H9 (cell line): ENCODE measurements around the gene ATP1A4. TPM values are rescaled to one million over a fixed set of nuclear protein-coding genes. Genes with fewer than 3 reads are reported as not detected.

Experiments used
- DNase-seq: peaks from one replicate; pipeline ENCODE4 v3.0.0-alpha.2; 2017
- H2AFZ ChIP-seq: one replicate; pipeline ENCODE4 v1.6.1; 2013; ENCODE audit warnings: mild to moderate bottlenecking, low read length, control low read depth, moderate library complexity
- H2AK5ac ChIP-seq: 2 replicates; pipeline ENCODE4 v1.6.1; 2013; ENCODE audit warnings: low read length, control low read depth, mixed read lengths; ENCODE audit not compliant: insufficient read length
- H2BK120ac ChIP-seq: one replicate; pipeline ENCODE4 v1.6.1; 2013; ENCODE audit warnings: low read depth, mild to moderate bottlenecking, low read length, control low read depth, inconsistent platforms; ENCODE audit not compliant: poor library complexity, severe bottlenecking
- H2BK12ac ChIP-seq: 2 replicates; pipeline ENCODE4 v1.6.1; 2013; ENCODE audit warnings: low read length, control low read depth, mixed read lengths, low read depth; ENCODE audit not compliant: insufficient read length
- H2BK15ac ChIP-seq: 2 replicates; pipeline ENCODE4 v1.6.1; 2013; ENCODE audit warnings: low read depth, low read length, control low read depth
- H2BK20ac ChIP-seq: one replicate; pipeline ENCODE4 v1.6.1; 2013; ENCODE audit warnings: low read depth, mild to moderate bottlenecking, low read length, control low read depth, inconsistent platforms; ENCODE audit not compliant: poor library complexity, severe bottlenecking
- H2BK5ac ChIP-seq: 2 replicates; pipeline ENCODE4 v1.6.1; 2013; ENCODE audit warnings: low read length, control low read depth, mixed read lengths; ENCODE audit not compliant: insufficient read length
- H3K14ac ChIP-seq: 2 replicates; pipeline ENCODE4 v1.6.1; 2013; ENCODE audit warnings: low read length, control low read depth; ENCODE audit not compliant: insufficient read depth
- H3K18ac ChIP-seq: 2 replicates; pipeline ENCODE4 v1.6.1; 2013; ENCODE audit warnings: low read depth, mild to moderate bottlenecking, mixed read lengths, low read length, control low read depth; ENCODE audit not compliant: insufficient read length
- H3K23ac ChIP-seq: 2 replicates; pipeline ENCODE4 v1.6.1; 2013; ENCODE audit warnings: low read length, control low read depth, mixed read lengths, low read depth; ENCODE audit not compliant: insufficient read length
- H3K23me2 ChIP-seq: 2 replicates; pipeline ENCODE4 v1.6.1; 2013; ENCODE audit warnings: low read depth, mild to moderate bottlenecking, mixed read lengths, low read length, control low read depth; ENCODE audit not compliant: insufficient read length, poor library complexity, severe bottlenecking
- H3K27ac ChIP-seq: 2 replicates; pipeline ENCODE4 v1.5.1; 2013; ENCODE audit warnings: low read length, control low read depth, mixed read lengths, low read depth; ENCODE audit not compliant: insufficient read length
- H3K27me3 ChIP-seq: 2 replicates; pipeline ENCODE4 v1.6.1; 2013; ENCODE audit warnings: low read length, control low read depth, inconsistent platforms; ENCODE audit not compliant: insufficient read depth
- H3K4ac ChIP-seq: 2 replicates; pipeline ENCODE4 v1.6.1; 2013; ENCODE audit warnings: low read depth, mild to moderate bottlenecking, control low read depth, inconsistent platforms, low read length, moderate library complexity
- H3K4me1 ChIP-seq: 2 replicates; pipeline ENCODE4 v1.6.1; 2013; ENCODE audit warnings: low read length, control low read depth, inconsistent platforms; ENCODE audit not compliant: insufficient read depth
- H3K4me2 ChIP-seq: 2 replicates; pipeline ENCODE4 v1.6.1; 2013; ENCODE audit warnings: low read length, control low read depth, mixed read lengths; ENCODE audit not compliant: insufficient read length, insufficient read depth
- H3K56ac ChIP-seq: 2 replicates; pipeline ENCODE4 v1.6.1; 2013; ENCODE audit warnings: low read depth, mild to moderate bottlenecking, mixed read lengths, low read length, control low read depth; ENCODE audit not compliant: insufficient read length
- H3K79me1 ChIP-seq: 2 replicates; pipeline ENCODE4 v1.6.1; 2013; ENCODE audit warnings: low read depth, mild to moderate bottlenecking, moderate library complexity, low read length, control low read depth, inconsistent platforms; ENCODE audit not compliant: insufficient read depth, poor library complexity, severe bottlenecking
- H3K79me2 ChIP-seq: 2 replicates; pipeline ENCODE4 v1.6.1; 2013; ENCODE audit warnings: low read length, control low read depth, inconsistent platforms; ENCODE audit not compliant: insufficient read depth
- H3K9ac ChIP-seq: 2 replicates; pipeline ENCODE4 v1.6.1; 2013; ENCODE audit warnings: low read length, control low read depth, mixed read lengths; ENCODE audit not compliant: insufficient read length; ENCODE audit errors: extremely low read depth
- H3K9me3 ChIP-seq: one replicate; pipeline ENCODE4 v1.6.1; 2013; ENCODE audit warnings: low read depth, low read length, inconsistent platforms; ENCODE audit not compliant: control insufficient read depth
- H3T11ph ChIP-seq: one replicate; pipeline ENCODE4 v1.6.1; 2013; ENCODE audit warnings: mild to moderate bottlenecking, low read length, control low read depth, inconsistent platforms
- H4K20me1 ChIP-seq: one replicate; pipeline ENCODE4 v1.6.1; 2013; ENCODE audit not compliant: control insufficient read depth, insufficient read length, insufficient read depth
- H4K5ac ChIP-seq: 2 replicates; pipeline ENCODE4 v1.6.1; 2013; ENCODE audit warnings: low read depth, mild to moderate bottlenecking, mixed read lengths, low read length, control low read depth; ENCODE audit not compliant: insufficient read length
- H4K8ac ChIP-seq: replicated peaks from 2 replicates; pipeline ENCODE4 v1.6.1; 2013; ENCODE audit warnings: low read length, control low read depth, mixed read lengths, low read depth; ENCODE audit not compliant: insufficient read length
- H4K91ac ChIP-seq: 2 replicates; pipeline ENCODE4 v1.6.1; 2013; ENCODE audit warnings: low read depth, mild to moderate bottlenecking, moderate library complexity, mixed read lengths, low read length, control low read depth; ENCODE audit not compliant: insufficient read length
- H3K27ac Mint-ChIP-seq, 3 experiments: 2 replicates in 2 of 3; 3 replicates in 1 of 3; pipeline ENCODE4 v1.8.0; 2020 to 2021; ENCODE audit warnings: mixed read lengths in 3 of 3, mild to moderate bottlenecking in 1 of 3, moderate library complexity in 1 of 3
- H3K27me3 Mint-ChIP-seq: 2 replicates; pipeline ENCODE4 v1.8.0; 2021; ENCODE audit warnings: low read depth, mild to moderate bottlenecking, moderate library complexity, mixed read lengths
- H3K36me3 Mint-ChIP-seq, 3 experiments: 2 replicates in 2 of 3; 3 replicates in 1 of 3; pipeline ENCODE4 v1.8.0; 2020 to 2021; ENCODE audit warnings: low read depth in 3 of 3, mixed read lengths in 3 of 3; ENCODE audit not compliant: insufficient read depth in 1 of 3
- H3K4me1 Mint-ChIP-seq, 2 experiments: 2 replicates each; pipeline ENCODE4 v1.8.0; 2020; ENCODE audit warnings: mixed read lengths in 2 of 2
- H3K4me3 Mint-ChIP-seq, 2 experiments: 2 replicates in 1 of 2; 3 replicates in 1 of 2; pipeline ENCODE4 v1.8.0; 2020 to 2021; ENCODE audit warnings: mild to moderate bottlenecking in 2 of 2, mixed read lengths in 2 of 2, moderate library complexity in 1 of 2
- H3K9me3 Mint-ChIP-seq, 2 experiments: 2 replicates in 1 of 2; 3 replicates in 1 of 2; pipeline ENCODE4 v1.8.0; 2020; ENCODE audit warnings: mild to moderate bottlenecking in 2 of 2, mixed read lengths in 2 of 2, moderate library complexity in 1 of 2
- CTCF ChIP-seq: fragments of 200-600 bp; sonication (generic); conservative IDR thresholded peaks from 3 replicates; pipeline ENCODE4 v1.8.0; 2021; ENCODE audit warnings: antibody characterized with exemption, mild to moderate bottlenecking
- WGBS: extraction: QIAGEN DNeasy Blood & Tissue Kit; methylation state at CpG from one replicate; pipeline ENCODE4 v1.1.7; 2013; ENCODE audit warnings: missing lambda C conversion rate, low lambda C conversion rate, mixed read lengths; ENCODE audit not compliant: insufficient read length; ENCODE audit errors: extremely low coverage; 5-methylcytosine and 5-hydroxymethylcytosine counted together
- total RNA-seq: library from RNA; stranded (reverse); gene quantifications from 2 replicates; pipeline ENCODE4 v1.2.1, GENCODE V29; 2021

Gene ATP1A4
- total RNA-seq, 1 experiment from 2014 or later: 0.20 TPM

DNA sequence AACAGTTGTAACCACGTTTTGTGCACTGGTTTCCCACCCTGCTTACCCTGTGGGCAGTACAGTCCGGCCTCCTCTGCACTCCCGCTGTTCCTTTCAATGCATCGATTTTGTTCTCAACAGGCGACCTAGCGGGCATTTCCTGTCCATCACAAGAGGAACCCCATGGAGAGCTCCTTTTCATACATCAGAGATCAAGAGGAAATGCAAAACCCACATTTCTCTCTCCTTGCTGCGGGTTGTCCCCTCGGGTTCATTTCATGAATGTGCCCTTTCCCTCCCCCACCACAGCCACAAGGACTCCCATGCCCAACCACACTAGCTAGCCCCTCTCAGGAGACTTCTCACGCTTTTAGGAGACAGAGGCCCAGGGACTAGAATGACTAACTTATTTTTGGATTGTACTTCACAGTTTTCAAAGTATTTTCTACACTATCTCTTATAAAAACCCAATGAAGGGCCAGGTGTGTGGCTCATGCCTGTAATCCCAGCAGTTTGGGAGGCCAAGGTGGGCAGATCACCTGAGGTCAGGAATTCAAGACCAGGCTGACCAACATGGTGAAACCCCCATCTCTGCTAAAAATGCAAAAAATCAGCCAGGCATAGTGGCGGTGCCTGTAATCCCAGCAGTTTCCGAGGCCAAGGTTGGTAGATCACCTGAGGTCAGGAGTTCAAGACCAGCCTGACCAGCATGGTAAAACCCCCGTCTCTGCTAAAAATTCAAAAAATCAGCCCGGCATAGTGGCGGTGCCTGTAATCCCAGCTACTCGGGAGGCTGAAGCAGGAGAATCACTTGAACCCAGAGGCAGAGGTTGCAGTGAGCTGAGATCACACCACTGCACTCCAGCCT lies 18.4 kb downstream of the ATP1A4 start:
- Histone ChIP-seq H3K4me1 (peaks cover 26% of the 10 kb centered on the region), H3K27ac (peak overlapping the region; percentile 80), H3K4ac (no peak overlapping the region), H2BK15ac (no peak overlapping the region), H3K23me2 (no peaks in the 10 kb centered on the region), H3K4me2 (peak overlapping the region; percentile 57), H2BK20ac (no peak overlapping the region), H3K79me2 (no peaks in the 10 kb centered on the region), H3K18ac (peak overlapping the region; percentile 65), H2AK5ac (no peak overlapping the region), H4K5ac (no peak overlapping the region), H3K9ac (no peak overlapping the region), H3K79me1 (no peaks in the 10 kb centered on the region), H3K56ac (no peak overlapping the region), H3K27me3 (no peaks in the 10 kb centered on the region), H3K14ac (no peak overlapping the region), H4K91ac (no peak overlapping the region), H3K9me3 (no peaks in the 10 kb centered on the region), H2BK5ac (no peak overlapping the region), H2BK12ac (no peak overlapping the region), H4K8ac (no peak overlapping the region), H2AFZ (no peak overlapping the region), H3K23ac (no peak overlapping the region), H4K20me1 (no peaks in the 10 kb centered on the region), H3T11ph (no peak overlapping the region), H2BK120ac (peak overlapping the region; percentile 54)
- Mint-ChIP-seq H3K27me3 (peaks cover 72% of the 10 kb centered on the region), H3K9me3 (no peaks in the 10 kb centered on the region; a peak in 1 of 5 replicates), H3K27ac (peak overlapping the region; percentile 69 to 98 (median 94); a peak in 6 of 7 replicates), H3K4me1 (peaks cover 53 to 56% of the 10 kb centered on the region in 2 experiments), H3K36me3 (peaks cover 0 to 3% (median 0%) of the 10 kb centered on the region in 3 experiments; a peak in 1 of 7 replicates), H3K4me3 (peak overlapping the region; percentile 37 to 52)
- TF ChIP-seq CTCF: no peak
- WGBS: no CpG with 5 or more reads among the region's 15 CpGs
- DNase-seq: peak; percentile 91
